Pancreas (tissue), 10 donors: ENCODE measurements around the gene ORAI1. TPM values are rescaled to one million over a fixed set of nuclear protein-coding genes. Genes with fewer than 3 reads are reported as not detected.

Experiments used
- ATAC-seq, 4 donors: fragments of 200-7000 bp; cut with Tn5 transposase; one replicate each; pipeline versions ENCODE4 v1.8.0 to v1.9.1; 2020; ENCODE audit warnings: mild to moderate bottlenecking in 4 of 4, moderate library complexity in 4 of 4
- DNase-seq, 6 donors: peaks; one replicate each; pipeline ENCODE4 v3.0.0-alpha.2; 2020
- FAIRE-seq: peaks from 2 replicates; lab custom pipeline; 2012; peaks lifted over from hg19 to GRCh38; lab: Jason Lieb, UNC
- H3K27ac ChIP-seq, 4 donors: fragments of 200-600 bp; sonication (generic); 1 replicate in 3 of 4; 2 replicates in 1 of 4; pipeline versions ENCODE4 v1.5.0 to v1.8.0; 2020
- H3K27me3 ChIP-seq, 4 donors: fragments of 200-600 bp; one replicate each; pipeline ENCODE4 v1.8.0; 2021
- H3K36me3 ChIP-seq, 3 donors: fragments of 200-600 bp; sonication (generic) in 1 of 3; one replicate each; pipeline versions ENCODE4 v1.5.0 to v1.8.0; 2020 to 2021
- H3K4me1 ChIP-seq, 3 donors: fragments of 200-600 bp; one replicate each; pipeline ENCODE4 v1.8.0; 2021
- H3K4me3 ChIP-seq, 4 donors: fragments of 200-600 bp; sonication (generic) in 2 of 4; one replicate each; pipeline versions ENCODE4 v1.5.0 to v1.8.0; 2020 to 2021
- H3K9me3 ChIP-seq, 4 donors: fragments of 200-600 bp; one replicate each; pipeline ENCODE4 v1.8.0; 2021
- WGBS, 2 donors: extraction: QIAGEN DNeasy Blood & Tissue Kit; methylation state at CpG; one replicate each; pipeline ENCODE4 v1.1.7; 2013; 5-methylcytosine and 5-hydroxymethylcytosine counted together
- intact Hi-C, 3 donors: fragments of 100-400 bp; cut with DNase I; formaldehyde crosslinking; loops; one replicate each; pipeline versions ENCODE4 v1.11.1 to v1.14.2; 2022
- polyA plus RNA-seq, 2 donors: library from polyadenylated mRNA; stranded (reverse); fragments of 200-250 nt; gene quantifications; one replicate each; pipeline ENCODE4 v1.2.3, GENCODE V29; 2013
- total RNA-seq, 6 donors: library from RNA; stranded (reverse); fragmentation: NEBNext Ultra II Directional in 4 of 6; extraction: Animal tissue kit (Norgen Biotek cat#: 25700) in 4 of 6; gene quantifications; one replicate each; pipeline versions ENCODE4 v1.2.1 to v1.2.4, GENCODE V29; 2021 to 2023
- TF ChIP-seq, protein P1 (sequence below), 4 donors: fragments of 200-600 bp; sonication (generic) in 3 of 4; IDR thresholded peaks; one replicate each; pipeline versions ENCODE4 v1.5.0 to v1.8.0; 2021; ENCODE audit warnings: antibody characterized with exemption in 4 of 4
- donor health status: healthy with polysubstance abuse.
- donor health status: DM: no; HTN: no; CAD: no; lungs with moderate emphysema.
- donor health status: DM: no; HTN: no; CAD: no.
- donor health status: control.
- donor health status: control.
- donor health status: Bipolar disorder and iron deficiency.
- donor health status: DM: yes; HTN: yes; CAD: no.
- donor health status: DM: no; HTN: no; CAD: no.
- donor health status: DM: no; HTN: no; CAD: no.
- donor health status: DM: yes; HTN: yes; CAD: no.

ORAI1 gene
- total and polyA plus RNA-seq, 8 donors = 2.7 to 11.3 (median 5.1) TPM

DNA sequence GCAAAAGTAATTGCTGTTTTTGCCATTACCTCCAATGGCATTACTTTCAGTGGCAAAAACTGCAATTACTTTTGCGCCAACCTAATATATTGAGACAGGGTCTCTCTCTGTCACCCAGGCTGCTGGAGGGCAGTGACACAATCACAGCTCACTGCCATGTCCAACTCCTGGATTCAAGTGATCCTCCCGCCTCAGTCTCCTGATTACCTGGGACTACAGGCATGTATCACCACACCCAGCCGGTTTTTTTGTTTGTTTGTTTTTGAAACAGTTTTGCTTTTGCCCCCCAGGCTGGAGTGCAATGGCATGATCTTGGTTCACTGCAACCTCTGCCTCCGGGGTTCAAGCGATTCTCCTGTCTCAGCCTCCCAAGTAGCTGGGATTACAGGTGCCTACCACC is 29.8 kb upstream of the ORAI1 start:
- DNase-seq (no peak), ATAC-seq (no peak), FAIRE-seq (no peak)
- no peaks in the 10 kb centered on the region for H3K9me3 ChIP-seq
- no peak overlapping the region for H3K27ac ChIP-seq
- peaks cover 0 to 13% (median 0%) of the 10 kb centered on the region in 3 donors for H3K4me1 ChIP-seq
- H3K4me3 ChIP-seq = no peak overlapping the region
- H3K36me3 ChIP-seq = no peaks in the 10 kb centered on the region
- 89 to 97% methylated on average over 5 of the region's 5 CpGs for WGBS, 2 donors
- no peaks in the 10 kb centered on the region for H3K27me3 ChIP-seq
- intact Hi-C loops = no loop called here
- TF ChIP-seq, protein P1, sequence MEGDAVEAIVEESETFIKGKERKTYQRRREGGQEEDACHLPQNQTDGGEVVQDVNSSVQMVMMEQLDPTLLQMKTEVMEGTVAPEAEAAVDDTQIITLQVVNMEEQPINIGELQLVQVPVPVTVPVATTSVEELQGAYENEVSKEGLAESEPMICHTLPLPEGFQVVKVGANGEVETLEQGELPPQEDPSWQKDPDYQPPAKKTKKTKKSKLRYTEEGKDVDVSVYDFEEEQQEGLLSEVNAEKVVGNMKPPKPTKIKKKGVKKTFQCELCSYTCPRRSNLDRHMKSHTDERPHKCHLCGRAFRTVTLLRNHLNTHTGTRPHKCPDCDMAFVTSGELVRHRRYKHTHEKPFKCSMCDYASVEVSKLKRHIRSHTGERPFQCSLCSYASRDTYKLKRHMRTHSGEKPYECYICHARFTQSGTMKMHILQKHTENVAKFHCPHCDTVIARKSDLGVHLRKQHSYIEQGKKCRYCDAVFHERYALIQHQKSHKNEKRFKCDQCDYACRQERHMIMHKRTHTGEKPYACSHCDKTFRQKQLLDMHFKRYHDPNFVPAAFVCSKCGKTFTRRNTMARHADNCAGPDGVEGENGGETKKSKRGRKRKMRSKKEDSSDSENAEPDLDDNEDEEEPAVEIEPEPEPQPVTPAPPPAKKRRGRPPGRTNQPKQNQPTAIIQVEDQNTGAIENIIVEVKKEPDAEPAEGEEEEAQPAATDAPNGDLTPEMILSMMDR (IDR thresholded peaks at IDR 0.05) = no peak

DNA sequence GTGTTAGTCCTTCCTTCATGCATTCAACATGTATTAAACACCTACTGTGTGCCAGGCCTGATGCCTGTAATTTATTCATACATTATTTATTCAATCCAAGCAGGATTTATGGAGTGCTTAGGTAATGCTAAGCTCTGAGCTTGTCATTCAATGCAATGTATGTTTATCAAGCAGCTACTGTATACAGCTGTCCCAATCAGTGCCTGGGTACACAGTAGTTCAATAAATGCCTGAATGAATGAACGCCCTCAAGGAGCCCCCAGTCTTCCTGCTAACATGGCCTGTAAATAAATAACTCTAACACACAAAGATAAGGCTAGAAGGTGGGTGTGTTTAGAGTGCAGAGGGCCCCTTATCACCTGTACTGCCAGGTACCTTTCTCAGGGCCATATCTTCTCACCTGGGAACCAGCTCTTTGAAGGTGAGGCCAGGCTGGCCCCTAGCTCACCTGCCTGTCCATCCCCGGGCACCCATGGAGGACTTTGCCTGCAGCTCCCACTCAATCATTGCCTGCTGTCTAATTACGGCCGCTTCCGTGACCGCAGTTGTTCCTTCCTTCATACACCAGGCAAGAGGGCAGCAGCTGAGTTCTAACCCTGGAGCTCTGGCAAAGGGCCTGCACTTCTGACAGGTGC is 25.5 kb upstream of the ORAI1 start:
- 10 to 14% methylated on average over 6 of the region's 6 CpGs for WGBS, 2 donors
- no peaks in the 10 kb centered on the region for H3K9me3 ChIP-seq
- no peaks in the 10 kb centered on the region for H3K36me3 ChIP-seq
- no peak overlapping the region for H3K27ac ChIP-seq
- TF ChIP-seq, protein P1 (IDR thresholded peaks at IDR 0.05) = no peak
- DNase-seq (peak; percentile 31 to 66 (median 52)), ATAC-seq (peak; percentile 71 to 97 (median 92)), FAIRE-seq (no peak)
- no peak overlapping the region for H3K4me3 ChIP-seq
- peaks cover 0 to 13% (median 0%) of the 10 kb centered on the region in 3 donors for H3K4me1 ChIP-seq
- no peaks in the 10 kb centered on the region for H3K27me3 ChIP-seq
- intact Hi-C loops = no loop called here

DNA sequence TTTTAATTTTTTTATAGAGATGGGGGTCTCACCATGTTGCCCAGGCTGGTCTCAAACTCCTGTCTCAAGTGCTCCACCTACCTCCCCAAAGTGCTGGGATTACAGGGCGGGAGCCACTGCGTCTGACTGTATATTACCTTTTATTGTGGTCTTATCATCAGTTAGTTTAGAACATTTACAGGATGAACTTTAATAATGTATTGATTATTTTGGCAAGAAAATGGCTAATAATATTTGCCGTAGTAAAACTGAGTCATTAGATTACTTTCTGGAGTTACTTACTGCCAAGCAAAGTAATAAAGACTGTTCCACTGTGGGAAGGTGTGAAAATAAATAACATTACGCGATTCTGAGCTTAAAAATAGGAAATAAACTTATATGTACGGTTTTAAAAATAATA is 23.6 kb upstream of the ORAI1 start:
- Histone ChIP-seq H3K4me1 (peaks cover 0 to 13% (median 0%) of the 10 kb centered on the region in 3 donors), H3K4me3 (no peak overlapping the region), H3K36me3 (no peaks in the 10 kb centered on the region), H3K27me3 (no peaks in the 10 kb centered on the region), H3K9me3 (no peaks in the 10 kb centered on the region), H3K27ac (no peak overlapping the region)
- TF ChIP-seq, protein P1 (IDR thresholded peaks at IDR 0.05) = no peak
- ATAC-seq (no peak), FAIRE-seq (no peak), DNase-seq (no peak)
- 77 to 81% methylated on average over 6 of the region's 6 CpGs for WGBS, 2 donors
- intact Hi-C loops = no loop called here

DNA sequence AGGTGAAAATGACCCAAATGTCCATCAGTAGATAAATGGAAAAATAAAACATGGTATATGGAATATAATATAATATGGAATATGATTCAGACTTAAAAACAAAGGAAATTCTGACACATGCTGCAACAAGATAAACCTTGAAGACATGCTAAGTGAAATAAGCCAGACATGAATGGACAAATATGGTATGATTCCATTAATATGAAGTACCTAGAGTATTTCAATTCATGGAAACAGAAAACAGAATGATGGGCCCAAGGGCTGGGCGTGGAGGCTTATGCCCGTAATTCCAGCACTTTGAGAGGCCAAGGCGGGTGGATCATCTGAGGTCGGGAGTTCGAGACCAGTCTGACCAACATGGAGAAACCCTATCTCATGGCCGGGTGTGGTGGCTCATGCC is 22.7 kb upstream of the ORAI1 start:
- H3K9me3 ChIP-seq = no peaks in the 10 kb centered on the region
- H3K4me3 ChIP-seq = no peak overlapping the region
- intact Hi-C loops = no loop called here
- 94 to 98% methylated on average over 6 of the region's 6 CpGs for WGBS, 2 donors
- no peaks in the 10 kb centered on the region for H3K36me3 ChIP-seq
- DNase-seq = no peak
- no peak for FAIRE-seq
- no peak for ATAC-seq
- TF ChIP-seq, protein P1 (IDR thresholded peaks at IDR 0.05) = no peak
- H3K4me1 ChIP-seq = peaks cover 0 to 13% (median 0%) of the 10 kb centered on the region in 3 donors
- no peaks in the 10 kb centered on the region for H3K27me3 ChIP-seq
- H3K27ac ChIP-seq = no peak overlapping the region

DNA sequence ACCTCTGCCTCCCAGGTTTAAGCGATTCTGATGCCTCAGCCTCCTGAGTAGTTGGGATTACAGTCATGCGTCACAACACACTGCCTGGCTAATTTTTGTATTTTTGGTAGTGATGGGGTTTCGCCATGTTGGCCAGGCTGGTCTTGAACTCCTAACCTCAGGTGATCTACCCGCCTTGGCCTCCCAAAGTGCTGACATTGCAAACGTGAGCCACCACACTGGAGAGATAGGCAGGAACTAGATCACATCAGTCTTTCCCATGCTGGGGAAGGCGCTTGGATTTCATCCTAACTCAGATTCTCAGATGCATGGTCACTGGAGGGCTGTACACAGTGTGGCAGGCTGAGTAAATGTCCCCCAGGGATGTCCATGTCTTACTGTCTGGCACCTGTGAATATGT is 18.0 kb upstream of the ORAI1 start:
- no peaks in the 10 kb centered on the region for H3K9me3 ChIP-seq
- FAIRE-seq (no peak), DNase-seq (no peak), ATAC-seq (no peak)
- peaks cover 0 to 6% (median 0%) of the 10 kb centered on the region in 3 donors for H3K4me1 ChIP-seq
- no peak overlapping the region for H3K4me3 ChIP-seq
- intact Hi-C loops = no loop called here
- TF ChIP-seq, protein P1 (IDR thresholded peaks at IDR 0.05) = no peak
- WGBS, 2 donors = 82 to 93% methylated on average over 6 of the region's 6 CpGs
- no peaks in the 10 kb centered on the region for H3K36me3 ChIP-seq
- H3K27me3 ChIP-seq = no peaks in the 10 kb centered on the region
- no peak overlapping the region for H3K27ac ChIP-seq
